PC-9 (cell line): ENCODE results near the gene RIPPLY2. TPM values are rescaled to one million over a fixed set of nuclear protein-coding genes. Genes with fewer than 3 reads are reported as not detected.

Experiments used
- BruUV-seq: library from RNA; stranded (reverse); fragments of 400-500 nt; replicated peaks from 2 replicates; lab custom pipeline; 2021; lab: Mats Ljungman, UMichigan
- CTCF ChIA-PET: fragments of 300-600 bp; sonication (Branson Sonifier 250); formaldehyde crosslinking; loops from one replicate; lab custom pipeline; 2022; ENCODE audit warnings: antibody characterized with exemption; lab: Charles Lee
- POLR2A ChIA-PET: fragments of 300-600 bp; sonication (Branson Sonifier 250); formaldehyde crosslinking; loops from one replicate; lab custom pipeline; 2022; ENCODE audit warnings: antibody characterized with exemption; ENCODE audit not compliant: unreplicated experiment; lab: Charles Lee
- DNase-seq, 2 experiments: peaks; one replicate each; pipeline versions ENCODE4 v3.0.0 to v3.0.0-alpha.2; 2015 to 2022; ENCODE audit warnings: mixed read lengths in 1 of 2
- H2AFZ ChIP-seq: fragments of 200-600 bp; sonication (generic); 2 replicates; pipeline ENCODE4 v1.8.1; 2017; ENCODE audit warnings: antibody characterized with exemption
- H3F3A ChIP-seq: fragments of 200-600 bp; sonication (generic); 2 replicates; pipeline ENCODE4 v1.8.1; 2017; ENCODE audit warnings: antibody characterized with exemption, mild to moderate bottlenecking, low read depth; ENCODE audit not compliant: insufficient read depth
- H3K27ac ChIP-seq: fragments of 200-600 bp; sonication (generic); 2 replicates; pipeline ENCODE4 v1.6.1; 2016; ENCODE audit warnings: mixed run types
- H3K27me3 ChIP-seq: fragments of 200-600 bp; sonication (generic); 2 replicates; pipeline ENCODE4 v1.6.1; 2016; ENCODE audit warnings: low read depth, mixed run types; ENCODE audit not compliant: insufficient read depth
- H3K36me3 ChIP-seq: fragments of 200-600 bp; sonication (generic); 2 replicates; pipeline ENCODE4 v1.6.1; 2016; ENCODE audit warnings: low read depth, mixed run types
- H3K4me1 ChIP-seq: fragments of 200-600 bp; sonication (generic); replicated peaks from 2 replicates; pipeline ENCODE4 v1.6.1; 2016; ENCODE audit warnings: mixed run types; ENCODE audit not compliant: insufficient read depth
- H3K4me2 ChIP-seq: fragments of 200-600 bp; sonication (generic); 2 replicates; pipeline ENCODE4 v1.6.1; 2017; ENCODE audit warnings: mixed run types
- H3K4me3 ChIP-seq: fragments of 200-600 bp; sonication (generic); 2 replicates; pipeline ENCODE4 v1.6.1; 2016; ENCODE audit warnings: mixed run types
- H3K79me2 ChIP-seq: fragments of 200-600 bp; sonication (generic); 2 replicates; pipeline ENCODE4 v1.6.1; 2017; ENCODE audit warnings: low read depth, mixed run types
- H3K9me2 ChIP-seq: fragments of 200-600 bp; sonication (generic); 2 replicates; pipeline ENCODE4 v1.8.1; 2017; ENCODE audit warnings: mild to moderate bottlenecking; ENCODE audit not compliant: insufficient read depth
- H3K9me3 ChIP-seq: fragments of 200-600 bp; sonication (generic); 2 replicates; pipeline ENCODE4 v1.8.1; 2016; ENCODE audit warnings: low read depth; ENCODE audit not compliant: insufficient read depth
- H4K20me1 ChIP-seq: fragments of 200-600 bp; sonication (generic); 2 replicates; pipeline ENCODE4 v1.8.1; 2017; ENCODE audit not compliant: insufficient read depth
- EZH2 ChIP-seq: fragments of 200-600 bp; sonication (generic); IDR thresholded peaks from 2 replicates; pipeline ENCODE4 v1.8.0; 2017; ENCODE audit warnings: antibody characterized with exemption, low read depth
- intact Hi-C: fragments of 100-400 bp; cut with micrococcal nuclease; formaldehyde crosslinking; loops from one replicate; pipeline ENCODE4 v1.10.0; 2022; ENCODE audit not compliant: unreplicated experiment
- total RNA-seq: library from RNA; stranded (reverse); gene quantifications from 2 replicates; pipeline ENCODE4 v1.2.3, GENCODE V29; 2021
- TF ChIP-seq, protein P1 (sequence below): fragments of 200-600 bp; sonication (generic); conservative IDR thresholded peaks from 2 replicates; pipeline ENCODE4 v1.6.1; 2017; ENCODE audit warnings: mixed run types, antibody characterized with exemption, mild to moderate bottlenecking, moderate library complexity

RIPPLY2 gene
- total RNA-seq, 1 experiment from 2014 or later = not detected

DNA sequence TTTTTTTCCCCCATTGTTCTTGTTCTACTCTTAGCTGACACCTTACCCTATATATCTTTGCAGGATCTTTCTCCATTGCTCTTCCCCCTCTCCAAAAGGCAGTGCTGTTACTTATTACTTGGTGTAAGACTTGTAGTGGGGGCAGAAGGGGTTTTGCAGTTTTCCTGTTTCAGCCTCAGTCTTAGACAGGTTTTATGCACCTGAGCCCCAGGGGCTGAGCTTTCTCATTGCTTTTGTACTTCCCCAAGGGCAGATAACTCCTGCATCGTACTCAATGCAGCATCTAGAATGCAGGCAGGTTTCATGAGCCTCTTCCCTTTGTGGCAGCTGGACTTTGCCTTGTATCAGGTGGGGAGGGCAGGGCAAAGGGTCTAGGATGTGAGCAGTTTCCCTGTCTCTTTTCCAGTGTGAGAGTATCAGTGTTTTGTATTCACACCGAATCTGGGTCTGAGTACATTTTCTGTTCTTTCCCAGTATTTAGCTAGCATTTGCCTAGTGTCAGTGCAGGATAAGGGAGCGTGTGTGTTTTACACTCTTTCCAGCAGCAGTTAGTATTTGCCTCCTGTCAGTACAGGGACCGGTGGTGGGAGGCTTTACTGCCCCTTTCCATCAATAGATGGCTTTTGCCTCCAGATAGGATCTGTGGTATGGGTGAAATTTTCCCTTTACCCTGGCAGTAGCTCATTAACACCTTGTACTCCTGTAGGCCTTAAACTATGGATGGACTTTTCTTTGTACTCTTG is 25.9 kb downstream of the RIPPLY2 start:
- H3K9me3 ChIP-seq = no peaks in the 10 kb centered on the region
- no peaks in the 10 kb centered on the region for H3K9me2 ChIP-seq
- H3K27ac ChIP-seq = no peak overlapping the region
- H3F3A ChIP-seq = no peaks in the 10 kb centered on the region
- no peaks in the 10 kb centered on the region for H3K79me2 ChIP-seq
- intact Hi-C loops = no loop called here
- POLR2A ChIA-PET = interaction anchor here (0.7 kb wide), 1 partner anchor 212 kb away, joined by 6 read pairs; no protein-coding TSS in a partner anchor
- no TSS peak for BruUV-seq
- CTCF ChIA-PET = no interaction called here
- no peaks in the 10 kb centered on the region for H3K27me3 ChIP-seq
- H4K20me1 ChIP-seq = no peaks in the 10 kb centered on the region
- no peaks in the 10 kb centered on the region for H3K4me1 ChIP-seq
- H2AFZ ChIP-seq = no peak overlapping the region
- H3K4me3 ChIP-seq = no peak overlapping the region
- TF ChIP-seq, protein P1, sequence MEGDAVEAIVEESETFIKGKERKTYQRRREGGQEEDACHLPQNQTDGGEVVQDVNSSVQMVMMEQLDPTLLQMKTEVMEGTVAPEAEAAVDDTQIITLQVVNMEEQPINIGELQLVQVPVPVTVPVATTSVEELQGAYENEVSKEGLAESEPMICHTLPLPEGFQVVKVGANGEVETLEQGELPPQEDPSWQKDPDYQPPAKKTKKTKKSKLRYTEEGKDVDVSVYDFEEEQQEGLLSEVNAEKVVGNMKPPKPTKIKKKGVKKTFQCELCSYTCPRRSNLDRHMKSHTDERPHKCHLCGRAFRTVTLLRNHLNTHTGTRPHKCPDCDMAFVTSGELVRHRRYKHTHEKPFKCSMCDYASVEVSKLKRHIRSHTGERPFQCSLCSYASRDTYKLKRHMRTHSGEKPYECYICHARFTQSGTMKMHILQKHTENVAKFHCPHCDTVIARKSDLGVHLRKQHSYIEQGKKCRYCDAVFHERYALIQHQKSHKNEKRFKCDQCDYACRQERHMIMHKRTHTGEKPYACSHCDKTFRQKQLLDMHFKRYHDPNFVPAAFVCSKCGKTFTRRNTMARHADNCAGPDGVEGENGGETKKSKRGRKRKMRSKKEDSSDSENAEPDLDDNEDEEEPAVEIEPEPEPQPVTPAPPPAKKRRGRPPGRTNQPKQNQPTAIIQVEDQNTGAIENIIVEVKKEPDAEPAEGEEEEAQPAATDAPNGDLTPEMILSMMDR = no peak
- no peak for TF ChIP-seq EZH2
- H3K4me2 ChIP-seq = no peak overlapping the region
- DNase-seq = no peak
- no peaks in the 10 kb centered on the region for H3K36me3 ChIP-seq

DNA sequence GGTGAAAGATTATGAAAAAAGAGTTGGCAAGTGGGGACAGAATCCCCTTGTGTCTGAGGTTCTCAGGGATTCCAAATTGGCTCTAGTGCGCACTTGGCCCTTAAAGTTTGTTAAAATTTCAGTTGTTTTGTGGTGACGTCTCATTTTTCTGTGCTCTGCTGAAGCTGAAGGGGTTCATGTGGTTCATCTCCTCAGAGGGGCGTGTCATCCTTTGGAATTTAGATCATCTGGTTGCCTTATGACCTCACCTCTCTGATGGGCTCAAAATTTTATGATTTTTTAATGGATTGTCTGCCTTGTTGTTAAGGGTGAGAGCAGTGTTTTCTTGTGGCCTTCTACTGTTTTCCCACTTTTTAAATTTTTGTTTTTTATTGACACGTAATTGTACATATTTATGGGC is 26.6 kb downstream of the RIPPLY2 start:
- Histone ChIP-seq H3K9me3 (no peaks in the 10 kb centered on the region), H2AFZ (no peak overlapping the region), H3K9me2 (no peaks in the 10 kb centered on the region), H3K4me2 (no peak overlapping the region), H3K27me3 (no peaks in the 10 kb centered on the region), H3K4me3 (no peak overlapping the region), H3K36me3 (no peaks in the 10 kb centered on the region), H3K79me2 (no peaks in the 10 kb centered on the region), H3K4me1 (no peaks in the 10 kb centered on the region), H3F3A (no peaks in the 10 kb centered on the region), H4K20me1 (no peaks in the 10 kb centered on the region), H3K27ac (no peak overlapping the region)
- intact Hi-C loops = loop anchor here (5.0 to 10.0 kb wide), 3 partner anchors 1088 to 1443 kb away; no protein-coding TSS in a partner anchor
- ChIA-PET CTCF (no interaction called here), POLR2A (no interaction called here)
- DNase-seq = no peak
- no TSS peak for BruUV-seq
- TF ChIP-seq EZH2 = no peak
- TF ChIP-seq, protein P1 = no peak

DNA sequence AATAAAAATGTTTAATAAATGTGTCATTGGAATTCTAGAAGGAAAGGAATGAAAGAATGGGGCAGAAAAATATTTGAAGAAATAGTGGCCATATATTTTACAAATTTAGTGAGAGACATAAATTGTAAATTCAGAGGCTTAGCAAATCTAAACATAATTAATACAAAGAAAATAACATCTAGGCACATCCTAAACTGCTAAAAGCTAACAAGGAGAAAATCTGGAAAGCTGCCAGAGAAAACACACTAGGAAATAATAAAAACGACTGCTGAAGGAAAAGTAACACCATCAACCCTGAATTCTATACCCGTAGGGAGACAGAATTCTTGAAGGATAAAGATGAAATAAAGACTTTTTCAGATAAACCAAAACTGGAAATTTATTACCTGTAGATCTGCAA is 30.1 kb downstream of the RIPPLY2 start:
- Histone ChIP-seq H3K9me3 (no peaks in the 10 kb centered on the region), H3K9me2 (no peaks in the 10 kb centered on the region), H3K27ac (no peak overlapping the region), H3K4me1 (no peaks in the 10 kb centered on the region), H3K36me3 (no peaks in the 10 kb centered on the region), H3K27me3 (no peaks in the 10 kb centered on the region), H3K4me3 (no peak overlapping the region), H4K20me1 (no peaks in the 10 kb centered on the region), H2AFZ (no peak overlapping the region), H3F3A (no peaks in the 10 kb centered on the region), H3K4me2 (no peak overlapping the region), H3K79me2 (0 out of 2 replicates have a peak, but pooled peaks cover 3% of the 10 kb centered on the region)
- POLR2A ChIA-PET = no interaction called here
- TF ChIP-seq EZH2 = no peak
- CTCF ChIA-PET = no interaction called here
- intact Hi-C loops = loop anchor here (5.0 to 10.0 kb wide), 3 partner anchors 1084 to 1439 kb away; no protein-coding TSS in a partner anchor
- no TSS peak for BruUV-seq
- DNase-seq = no peak
